ENCODE results near the gene CARS1.
A peak's percentile ranks its signal among the peaks of the same experiment; 100 is the strongest.

CARS1 gene

GRCh38 chr11:3058753-3059664 lies 1.8 kb upstream of the CARS1 start:
- DNase-seq: no peak

DNA sequence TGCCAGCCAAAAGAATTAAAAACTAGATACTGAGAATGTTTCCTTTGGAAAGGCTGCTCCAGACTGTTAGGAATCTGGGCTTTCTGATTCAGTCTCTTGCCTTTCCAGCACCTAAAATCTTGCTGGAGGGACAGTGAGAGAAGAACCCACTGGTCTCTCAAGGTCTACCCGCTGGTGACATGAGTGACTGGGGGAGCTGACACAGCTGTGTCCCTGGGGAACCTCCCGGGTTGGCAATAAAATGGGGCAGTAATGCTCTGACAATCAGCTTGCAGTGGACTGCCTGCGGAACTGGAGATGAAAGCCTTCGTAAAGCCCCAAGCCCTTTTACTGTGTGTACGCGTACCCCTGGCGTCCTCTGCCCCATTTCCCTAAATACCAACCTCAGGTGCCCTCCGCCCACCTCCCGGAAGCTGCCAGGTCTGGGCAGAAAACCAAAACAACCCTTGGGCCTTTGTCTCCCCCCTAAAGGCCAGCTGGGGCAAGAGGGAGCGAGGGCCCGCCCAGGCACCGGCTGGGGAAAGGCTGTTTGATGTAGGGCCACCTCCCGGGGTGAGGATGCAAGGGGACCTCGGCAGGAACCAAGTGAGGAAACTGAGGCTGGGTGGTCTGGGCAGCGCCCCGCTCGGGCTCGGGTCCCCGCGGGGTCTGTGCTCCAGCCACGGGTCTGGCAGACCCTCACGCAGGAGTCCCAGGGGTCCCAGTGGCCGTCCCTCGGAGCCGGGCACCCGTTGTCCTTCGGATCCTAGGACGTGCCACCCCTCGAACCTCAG lies 741 bp downstream of the CARS1 start:
- DNase-seq: peak; percentile 12 to 19

DNA sequence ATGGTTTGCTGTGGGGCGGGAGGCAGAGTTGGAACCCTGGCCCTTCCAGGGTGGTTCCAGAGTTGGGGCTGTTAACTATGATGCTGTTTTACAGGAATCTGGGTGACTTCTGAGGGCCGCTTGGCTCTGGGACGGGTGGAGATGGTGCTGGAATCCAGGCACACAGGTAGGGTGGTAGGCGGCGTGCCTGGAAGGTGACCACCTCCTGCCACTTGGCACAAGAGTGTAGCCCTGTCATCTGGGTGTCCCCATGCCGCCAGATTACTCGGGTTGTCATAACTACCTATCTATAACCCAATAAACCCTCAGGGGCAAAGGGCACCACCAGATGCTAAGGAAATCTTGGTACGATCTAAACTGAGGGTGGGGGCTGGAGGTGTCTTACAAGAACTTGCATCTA lies 1.3 kb downstream of the CARS1 start:
- no peak for DNase-seq

DNA sequence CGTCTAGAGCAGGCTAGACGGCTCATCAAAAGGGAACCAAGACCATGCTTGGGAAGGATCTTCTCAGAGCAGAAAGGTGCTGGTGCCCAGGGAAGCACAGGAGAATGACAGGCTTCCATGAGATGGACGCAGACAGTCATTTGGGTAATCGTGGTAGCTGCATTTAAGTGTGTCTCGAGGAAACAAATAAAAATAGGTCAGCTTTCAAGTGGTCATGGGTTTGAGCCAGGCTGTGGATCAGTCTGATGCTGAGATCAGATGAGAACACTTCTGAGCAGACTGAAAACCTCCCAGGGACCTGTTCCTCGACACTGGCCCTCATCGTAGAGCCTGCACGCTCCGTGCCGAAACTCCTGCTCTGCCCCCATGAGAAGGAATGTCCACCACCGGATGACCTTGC lies 4.7 kb downstream of the CARS1 start:
- no peak for DNase-seq

- no peak for DNase-seq
Measured at GRCh38 chr11:3052109-3052479, 5.1 kb downstream of the CARS1 start.

GRCh38 chr11:3051196-3052108 lies 5.8 kb downstream of the CARS1 start:
- DNase-seq: no peak

DNA sequence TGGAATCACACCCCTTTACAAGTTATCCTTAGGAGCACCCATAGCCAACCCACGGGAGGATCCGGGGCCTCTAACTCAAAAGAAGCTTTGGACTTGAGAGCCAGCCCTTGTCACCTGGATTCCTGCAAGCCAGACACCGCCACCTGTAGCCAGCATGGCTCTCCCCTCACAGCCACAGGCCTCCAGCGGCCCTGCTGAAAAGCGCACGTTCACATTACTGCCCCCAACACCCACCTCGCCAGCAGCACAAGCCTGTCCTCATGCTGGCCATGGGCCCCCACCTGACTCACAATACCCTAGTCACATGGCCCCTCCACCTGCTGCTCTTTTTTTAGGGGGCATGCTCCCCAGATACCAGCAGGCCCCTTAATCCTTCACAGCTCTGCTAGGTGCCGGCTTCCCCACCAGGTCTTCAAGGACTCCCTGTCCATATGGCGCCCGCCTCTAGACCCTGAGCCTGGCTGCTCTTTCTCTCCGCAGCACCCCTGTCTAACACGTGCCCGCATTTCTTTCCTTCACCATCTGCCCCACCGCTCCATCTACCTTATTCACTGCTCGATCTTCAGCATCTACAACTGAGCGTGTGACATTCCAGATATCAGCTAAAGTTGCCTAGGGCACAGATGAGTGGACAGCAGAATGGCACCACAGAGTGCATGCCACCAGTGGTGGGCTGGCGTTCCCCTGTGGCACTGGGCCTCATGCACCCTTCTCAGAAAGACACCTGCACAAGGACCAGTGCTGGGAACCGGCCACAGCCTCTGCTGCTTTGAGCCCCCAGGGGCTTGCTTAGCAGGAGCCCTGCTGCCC lies 6.6 kb downstream of the CARS1 start:
- DNase-seq: no peak

DNA sequence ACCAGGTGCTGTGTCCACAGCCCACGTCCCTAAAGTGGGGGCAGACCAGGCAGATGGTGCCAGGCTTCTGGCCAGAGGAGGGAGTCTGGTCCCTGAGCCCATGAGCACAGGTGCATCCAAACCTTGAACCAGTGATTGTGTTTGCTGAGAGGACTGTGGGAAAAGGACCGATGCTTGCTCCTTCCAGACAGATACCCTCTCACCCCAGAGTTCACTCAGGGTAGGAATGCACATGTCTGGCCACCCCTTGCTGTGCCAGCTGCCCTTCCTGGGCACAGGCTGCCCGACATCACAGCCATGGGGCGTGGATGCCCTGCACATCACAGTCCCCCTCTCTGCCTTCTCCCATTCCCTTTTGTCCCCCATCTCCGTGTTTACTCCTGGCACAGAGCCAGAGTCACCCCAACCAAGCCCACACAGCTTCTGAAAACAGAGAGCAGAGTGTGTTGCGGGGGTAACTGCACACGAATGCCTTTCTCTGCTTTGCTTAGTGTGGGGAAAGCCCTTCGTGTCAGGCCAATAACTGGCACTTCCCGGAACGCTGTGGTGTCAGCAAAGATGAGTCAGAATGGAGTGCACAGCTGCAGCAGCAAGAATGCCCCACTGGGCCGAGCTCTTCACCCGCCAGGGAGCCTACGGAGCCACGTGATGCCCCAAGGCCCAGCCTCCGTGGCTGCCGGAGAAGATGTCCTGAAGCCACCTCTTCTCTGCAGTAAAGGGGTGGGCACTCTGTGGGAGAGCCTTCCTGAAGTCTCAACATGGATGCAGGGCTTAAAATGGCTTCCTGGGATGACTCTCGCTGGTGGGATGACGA lies 7.6 kb downstream of the CARS1 start:
- peak; percentile 43 to 63 for DNase-seq

- DNase-seq: no peak
Measured at GRCh38 chr11:3047637-3048036, 9.6 kb downstream of the CARS1 start.

- DNase-seq: no peak
Measured at GRCh38 chr11:3046641-3047040, 10.6 kb downstream of the CARS1 start.

DNA sequence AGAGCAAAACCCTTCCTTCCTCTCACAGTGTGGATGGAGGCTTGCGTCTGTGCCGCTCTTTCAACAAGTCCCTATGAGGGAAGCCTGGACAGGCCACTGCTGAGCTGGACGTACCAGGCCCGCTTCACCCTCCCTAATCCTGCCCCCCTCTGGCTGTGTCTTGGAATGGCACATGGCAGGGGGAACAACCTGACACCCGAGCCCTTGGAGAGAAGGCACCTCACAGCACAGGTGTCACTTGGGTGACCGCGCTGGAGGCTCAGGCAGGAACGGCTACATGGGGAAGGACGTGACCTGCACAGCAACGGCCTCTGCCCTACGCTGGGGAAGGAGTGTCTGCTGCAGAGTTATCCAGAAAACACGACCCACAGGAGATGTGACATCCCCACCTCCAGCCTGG lies 11.0 kb downstream of the CARS1 start:
- no peak for DNase-seq

GRCh38 chr11:3044915-3045314 lies 12.3 kb downstream of the CARS1 start:
- DNase-seq: no peak

DNA sequence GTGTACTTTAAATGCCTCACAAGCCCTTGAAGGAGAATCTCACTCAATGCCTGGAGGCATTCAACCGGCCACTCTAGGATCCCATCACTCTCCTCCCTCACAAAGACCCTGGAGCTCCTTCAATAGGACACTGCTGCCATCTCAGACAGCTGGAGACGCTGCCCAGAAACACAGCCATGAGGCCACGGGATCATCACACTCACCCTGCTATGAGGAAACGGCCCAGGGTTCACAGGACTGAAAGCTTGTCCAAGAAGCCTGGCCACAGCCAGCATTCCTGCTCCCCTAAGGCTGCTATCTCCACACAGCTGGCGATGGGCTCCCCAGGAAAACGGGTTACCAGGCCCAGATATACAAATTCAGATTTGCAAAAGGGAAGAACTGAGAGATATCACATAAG lies 13.2 kb downstream of the CARS1 start:
- DNase-seq: no peak

GRCh38 chr11:3043315-3043871 lies 13.8 kb downstream of the CARS1 start:
- DNase-seq: no peak

- DNase-seq: no peak
Measured at GRCh38 chr11:3042496-3043314, 14.5 kb downstream of the CARS1 start.

DNA sequence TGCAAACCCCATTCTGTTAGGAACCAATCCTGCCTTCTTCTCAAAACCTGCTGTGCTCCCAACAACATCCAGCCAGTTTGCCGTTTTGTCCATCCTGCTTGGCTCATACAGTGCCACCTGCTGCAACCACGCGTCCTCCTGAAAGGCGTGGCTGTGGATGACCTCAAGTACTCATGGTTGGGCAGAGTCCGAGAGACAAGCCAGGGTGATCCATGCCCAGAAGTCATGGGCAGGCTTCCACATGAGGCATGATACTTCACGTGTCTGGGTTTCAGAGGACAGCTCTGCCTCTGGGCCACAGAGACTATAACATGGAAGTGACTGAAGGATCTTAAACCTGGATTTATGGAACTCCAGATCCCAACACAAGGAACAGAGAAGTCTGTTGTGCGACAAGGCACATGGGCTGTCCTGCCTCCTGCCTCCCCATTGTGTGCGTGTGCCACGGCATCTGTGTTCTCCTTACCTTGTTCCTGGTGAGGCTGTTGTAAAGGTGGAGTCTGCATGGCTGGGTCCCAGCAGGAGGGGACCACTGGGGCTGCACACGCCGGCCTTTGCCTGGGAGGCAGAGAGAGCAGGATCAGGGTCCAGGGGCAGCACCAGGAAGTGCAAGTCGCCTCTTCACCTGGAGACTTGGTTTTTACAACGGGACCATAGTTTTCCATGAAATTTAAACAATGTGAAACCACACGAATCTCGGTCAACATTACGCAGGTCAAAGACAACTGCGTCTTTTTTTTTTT lies 15.4 kb downstream of the CARS1 start:
- no peak for DNase-seq

DNA sequence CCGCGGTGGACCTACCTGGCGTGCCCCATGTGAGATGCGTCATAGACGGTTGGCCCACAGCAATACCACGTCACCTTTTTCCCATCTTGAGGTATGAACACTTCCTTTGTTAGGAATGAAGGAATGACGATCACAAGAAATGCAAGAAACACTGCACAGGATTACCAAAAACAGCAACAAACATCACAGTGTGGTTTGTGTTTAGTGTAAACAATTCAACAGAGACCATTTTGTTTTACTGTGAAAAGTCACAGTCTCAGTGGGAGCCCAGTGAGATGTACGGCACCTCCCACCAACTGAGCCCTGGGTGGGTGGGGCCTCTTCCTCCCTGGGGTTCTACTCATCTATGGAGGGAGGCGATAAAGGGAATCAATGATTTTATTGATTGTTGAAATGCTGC lies 16.3 kb downstream of the CARS1 start:
- DNase-seq: no peak

- DNase-seq: no peak
Measured at GRCh38 chr11:3037945-3038271, 19.3 kb downstream of the CARS1 start.

Measured in stimulated activated CD4-positive, alpha-beta T cell treated with anti-CD3 and anti-CD28 coated beads, Interleukin-4, amount 100 ng/mL, for 4 hours (primary cell).